Measurements from ENCODE around the gene KMT2E.

Gene KMT2E

DNA sequence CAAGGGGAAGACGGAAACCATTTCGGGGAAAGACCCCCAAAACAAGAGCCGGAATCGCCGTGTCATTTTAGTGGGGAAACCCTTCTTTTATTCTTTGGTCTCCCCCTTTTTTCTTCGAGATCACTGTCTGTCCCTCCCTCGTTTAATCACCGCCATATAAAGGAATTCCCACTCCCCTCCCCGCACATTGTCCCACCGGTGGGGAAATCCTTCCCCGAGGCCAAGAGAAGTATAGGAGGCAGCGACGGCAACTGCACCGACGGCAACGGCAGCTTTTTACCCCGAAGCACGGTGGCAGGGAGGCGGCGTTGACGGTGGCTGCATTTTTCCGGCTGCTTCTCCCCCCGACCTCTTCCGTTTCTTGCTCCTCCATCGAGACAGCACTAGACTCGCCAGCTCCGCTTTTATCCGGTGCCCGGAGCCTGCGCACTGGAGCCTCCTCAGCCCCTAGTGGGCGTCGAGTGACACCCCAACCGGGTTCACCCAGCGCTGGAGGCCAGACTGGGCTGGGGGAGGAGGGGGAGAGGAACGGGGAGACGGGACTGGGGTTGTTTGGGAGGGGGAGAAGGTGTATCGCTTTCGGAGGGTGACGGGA is 687 bp upstream of the KMT2E start:
- no peaks in the 10 kb centered on the region for H3K36me3 ChIP-seq
- H3K9me3 ChIP-seq, result no peaks in the 10 kb centered on the region
- H3K27ac ChIP-seq, result peak overlapping the region; percentile 99
- peaks cover 54 to 69% of the 10 kb centered on the region in 2 experiments for H3K4me1 ChIP-seq (ENCODE audit: control insufficient read depth in 1 of 2, insufficient read depth in 1 of 2, low read depth in 1 of 2, low read length in 1 of 2)
- TF ChIP-seq, protein P1, sequence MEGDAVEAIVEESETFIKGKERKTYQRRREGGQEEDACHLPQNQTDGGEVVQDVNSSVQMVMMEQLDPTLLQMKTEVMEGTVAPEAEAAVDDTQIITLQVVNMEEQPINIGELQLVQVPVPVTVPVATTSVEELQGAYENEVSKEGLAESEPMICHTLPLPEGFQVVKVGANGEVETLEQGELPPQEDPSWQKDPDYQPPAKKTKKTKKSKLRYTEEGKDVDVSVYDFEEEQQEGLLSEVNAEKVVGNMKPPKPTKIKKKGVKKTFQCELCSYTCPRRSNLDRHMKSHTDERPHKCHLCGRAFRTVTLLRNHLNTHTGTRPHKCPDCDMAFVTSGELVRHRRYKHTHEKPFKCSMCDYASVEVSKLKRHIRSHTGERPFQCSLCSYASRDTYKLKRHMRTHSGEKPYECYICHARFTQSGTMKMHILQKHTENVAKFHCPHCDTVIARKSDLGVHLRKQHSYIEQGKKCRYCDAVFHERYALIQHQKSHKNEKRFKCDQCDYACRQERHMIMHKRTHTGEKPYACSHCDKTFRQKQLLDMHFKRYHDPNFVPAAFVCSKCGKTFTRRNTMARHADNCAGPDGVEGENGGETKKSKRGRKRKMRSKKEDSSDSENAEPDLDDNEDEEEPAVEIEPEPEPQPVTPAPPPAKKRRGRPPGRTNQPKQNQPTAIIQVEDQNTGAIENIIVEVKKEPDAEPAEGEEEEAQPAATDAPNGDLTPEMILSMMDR (IDR thresholded peaks at IDR 0.05), result peak; percentile 66
- H3K27me3 ChIP-seq, result no peaks in the 10 kb centered on the region
- H3K4me3 ChIP-seq (ENCODE audit: low read depth in 1 of 2, low read length in 1 of 2), result peak overlapping the region; percentile 79 to 99

DNA sequence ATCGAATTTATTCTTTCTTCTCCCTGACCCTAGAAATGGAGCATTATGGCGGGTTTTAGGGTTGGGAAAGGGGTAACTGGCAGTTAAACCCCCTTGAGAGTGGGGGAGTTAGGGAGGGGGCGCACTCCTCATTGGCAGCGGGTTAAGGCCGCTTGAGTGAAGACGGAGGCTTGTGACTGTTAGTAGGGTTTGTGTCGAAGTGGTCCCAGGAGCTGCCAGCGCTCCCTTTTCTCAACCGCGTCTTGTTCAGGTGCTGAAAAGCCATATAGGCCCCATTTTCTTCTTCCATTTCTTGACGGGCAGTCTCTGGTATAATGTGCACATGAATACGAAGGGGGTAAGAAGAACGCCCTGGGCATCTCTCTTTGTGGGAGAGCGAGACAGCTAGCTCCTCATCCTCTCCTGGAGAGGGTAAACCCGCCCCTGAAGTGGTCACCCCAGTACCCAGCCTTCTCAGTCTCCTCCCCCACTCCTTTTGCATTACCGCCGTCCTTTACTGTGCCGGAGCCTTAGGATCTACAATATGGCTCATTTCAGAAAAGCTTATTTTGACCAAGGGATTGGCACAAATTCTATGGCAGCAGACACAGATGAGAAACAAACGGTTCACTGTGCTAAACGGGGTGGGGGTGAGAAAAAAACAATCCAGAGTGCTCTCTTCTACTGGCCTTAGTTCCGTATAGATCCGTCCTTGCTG is 836 bp downstream of the KMT2E start:
- Histone ChIP-seq H3K4me1 (ENCODE audit: control insufficient read depth in 1 of 2, insufficient read depth in 1 of 2, low read depth in 1 of 2, low read length in 1 of 2) (peaks cover 56 to 69% of the 10 kb centered on the region in 2 experiments), H3K4me3 (ENCODE audit: low read depth in 1 of 2, low read length in 1 of 2) (peak overlapping the region; percentile 79 to 99), H3K27me3 (no peaks in the 10 kb centered on the region), H3K27ac (peak overlapping the region; percentile 99), H3K36me3 (no peaks in the 10 kb centered on the region), H3K9me3 (no peaks in the 10 kb centered on the region)
- TF ChIP-seq, protein P1 (IDR thresholded peaks at IDR 0.05), result no peak

DNA sequence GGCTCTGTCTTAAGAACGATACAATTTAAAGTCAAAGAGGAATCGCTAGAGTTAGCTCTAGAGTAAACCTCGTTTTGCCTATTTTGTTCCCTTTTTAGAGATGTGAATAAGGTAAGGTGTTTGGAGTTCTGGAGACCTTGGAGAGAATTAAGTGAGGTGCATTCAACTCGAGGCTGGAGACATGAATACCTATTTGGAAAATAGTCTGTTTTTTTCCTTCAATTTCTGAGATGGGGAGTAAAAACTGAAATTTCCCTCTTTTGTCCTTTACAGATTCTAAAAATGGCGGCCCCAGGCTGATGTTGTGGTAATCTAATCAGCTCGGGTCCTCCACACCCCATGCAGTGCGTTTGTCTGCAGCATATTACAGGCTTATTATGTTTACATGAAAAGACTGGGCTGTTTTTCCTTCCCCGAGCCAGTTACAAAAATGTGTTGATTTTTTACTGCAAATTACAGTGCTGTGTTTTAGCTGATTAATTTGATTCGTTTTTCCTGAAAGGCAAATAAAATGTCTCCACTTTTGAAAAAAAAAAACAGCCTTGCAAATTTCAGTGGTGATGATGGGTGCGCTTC is 1.5 kb downstream of the KMT2E start:
- H3K4me3 ChIP-seq (ENCODE audit: low read depth in 1 of 2, low read length in 1 of 2), result peak overlapping the region; percentile 79 to 99
- no peaks in the 10 kb centered on the region for H3K27me3 ChIP-seq
- TF ChIP-seq, protein P1 (IDR thresholded peaks at IDR 0.05), result no peak
- H3K4me1 ChIP-seq (ENCODE audit: control insufficient read depth in 1 of 2, insufficient read depth in 1 of 2, low read depth in 1 of 2, low read length in 1 of 2), result peaks cover 56 to 69% of the 10 kb centered on the region in 2 experiments
- H3K27ac ChIP-seq, result peak overlapping the region; percentile 99
- H3K36me3 ChIP-seq, result no peaks in the 10 kb centered on the region
- H3K9me3 ChIP-seq, result no peaks in the 10 kb centered on the region

DNA sequence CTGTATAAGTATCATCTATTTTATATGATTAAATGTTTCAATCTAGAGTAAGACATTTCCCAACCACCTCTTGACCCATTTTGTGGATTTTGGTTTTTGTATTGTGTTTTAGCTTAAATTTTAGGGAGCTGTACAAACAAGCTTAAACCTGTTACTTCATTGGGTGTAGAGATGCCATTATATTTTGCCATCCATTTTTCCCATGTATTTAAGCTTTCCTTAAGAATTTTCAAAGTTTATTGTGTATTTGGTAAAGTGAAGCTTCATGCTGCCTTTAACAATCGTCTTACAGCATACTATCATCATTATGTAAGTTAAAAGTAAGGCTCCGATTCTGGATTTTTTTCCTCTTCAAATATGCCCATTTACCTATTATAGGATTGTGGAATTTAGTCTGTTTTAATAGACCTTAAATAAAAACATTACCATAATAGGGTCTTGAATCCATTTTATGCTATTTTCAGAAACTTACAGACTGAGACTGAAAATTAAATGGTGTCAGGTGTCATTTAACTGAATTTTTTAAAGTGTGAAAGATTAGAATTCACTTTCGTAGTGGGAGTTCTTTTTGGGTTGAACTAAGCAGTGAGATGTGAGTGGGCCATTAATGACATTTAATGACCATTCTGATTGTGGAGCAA is 2.2 kb downstream of the KMT2E start:
- Histone ChIP-seq H3K4me1 (ENCODE audit: control insufficient read depth in 1 of 2, insufficient read depth in 1 of 2, low read depth in 1 of 2, low read length in 1 of 2) (peaks cover 57 to 69% of the 10 kb centered on the region in 2 experiments), H3K36me3 (no peaks in the 10 kb centered on the region), H3K4me3 (ENCODE audit: low read depth in 1 of 2, low read length in 1 of 2) (peak overlapping the region; percentile 79 to 99), H3K27ac (peak overlapping the region; percentile 99), H3K27me3 (no peaks in the 10 kb centered on the region), H3K9me3 (no peaks in the 10 kb centered on the region)
- TF ChIP-seq, protein P1 (IDR thresholded peaks at IDR 0.05), result no peak

DNA sequence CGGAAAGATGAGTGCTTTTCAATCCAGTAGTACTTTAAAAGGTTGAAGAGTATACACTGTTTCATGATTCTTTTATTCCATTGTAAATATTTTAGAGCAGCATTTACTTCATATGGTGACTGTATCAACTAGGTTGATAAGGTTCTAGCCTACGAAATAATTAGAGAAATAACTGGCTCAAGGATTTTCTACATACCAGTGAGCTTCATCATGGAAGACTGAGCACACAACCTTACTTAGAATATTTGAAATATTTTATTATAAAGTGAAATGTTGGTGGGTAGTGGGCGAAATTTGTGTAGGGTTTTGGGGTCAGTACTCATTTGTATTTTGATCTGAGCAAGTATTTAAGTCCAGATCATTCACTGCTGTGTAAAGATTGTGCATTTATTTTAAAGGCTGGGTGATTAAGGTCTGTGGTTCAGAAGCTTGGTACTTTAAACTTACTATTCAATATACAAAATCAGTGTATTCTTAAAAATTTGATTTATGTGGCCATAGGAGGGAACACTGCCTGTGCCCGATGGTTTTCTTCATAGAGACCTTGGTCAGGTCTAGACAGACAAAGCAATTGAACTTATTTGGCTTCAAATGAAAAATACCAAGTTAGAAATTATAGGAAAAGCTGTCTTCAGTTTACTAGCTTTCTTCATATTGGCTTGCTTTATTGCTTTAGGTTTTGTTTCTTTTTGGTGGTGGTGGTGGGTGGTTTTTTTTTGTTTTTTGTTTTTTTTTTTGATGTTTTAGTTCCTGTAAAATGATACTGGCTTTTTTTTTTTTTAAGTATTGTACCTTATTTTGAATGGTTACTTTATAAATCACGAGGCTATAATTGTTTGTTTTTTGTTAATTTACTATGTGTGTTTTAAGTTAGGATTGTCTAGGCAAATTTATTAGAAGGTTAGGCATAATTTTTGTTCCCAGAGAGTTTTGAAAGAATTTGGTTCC is 3.0 kb downstream of the KMT2E start:
- Histone ChIP-seq H3K4me1 (ENCODE audit: control insufficient read depth in 1 of 2, insufficient read depth in 1 of 2, low read depth in 1 of 2, low read length in 1 of 2) (peaks cover 62 to 69% of the 10 kb centered on the region in 2 experiments), H3K27ac (peak overlapping the region; percentile 99), H3K36me3 (no peaks in the 10 kb centered on the region), H3K9me3 (no peaks in the 10 kb centered on the region), H3K4me3 (ENCODE audit: low read depth in 1 of 2, low read length in 1 of 2) (peak overlapping the region; percentile 79 to 99), H3K27me3 (no peaks in the 10 kb centered on the region)
- TF ChIP-seq, protein P1 (IDR thresholded peaks at IDR 0.05), result no peak

All from neutrophil (primary cell).